HCT116 (cell line): ENCODE results near the gene HIGD1A. TPM values are rescaled to one million over a fixed set of nuclear protein-coding genes. Genes with fewer than 3 reads are reported as not detected.

Source experiments
- ATAC-seq: fragments of 200-7000 bp; cut with Tn5 transposase; 2 replicates; pipeline ENCODE4 v1.9.1; 2020; ENCODE audit warnings: mild to moderate bottlenecking, moderate library complexity
- BruUV-seq: library from RNA; stranded (reverse); fragments of 400-500 nt; replicated peaks from 2 replicates; lab custom pipeline; 2021; lab: Mats Ljungman, UMichigan
- CTCF ChIA-PET: fragments of 300-600 bp; sonication (Branson Sonifier 250); formaldehyde crosslinking; loops from one replicate; lab custom pipeline; 2021; ENCODE audit warnings: antibody characterized with exemption; lab: Charles Lee
- POLR2A ChIA-PET: fragments of 300-600, 350-600 bp; sonication (Branson Sonifier 250); formaldehyde crosslinking; loops from one replicate; lab custom pipeline; 2021; ENCODE audit warnings: antibody characterized with exemption; lab: Charles Lee
- RAD21 ChIA-PET, 2 experiments: fragments of 300-600 bp; sonication (Branson Sonifier 250); formaldehyde crosslinking; loops; one replicate each; lab custom pipeline; 2023; ENCODE audit warnings: low total read pairs in 2 of 2; ENCODE audit not compliant: uncharacterized antibody in 2 of 2, unreplicated experiment in 2 of 2, low non-redundant PET in 1 of 2; lab: Charles Lee
- DNase-seq: peaks from one replicate; pipeline ENCODE4 v3.0.0-alpha.2; 2010; ENCODE audit warnings: low read depth, low spot score
- H2AFZ ChIP-seq: fragments of 200-600 bp; shearing (Covaris generic), sonication (generic); 2 replicates; pipeline ENCODE4 v1.6.1; 2017; ENCODE audit warnings: low read depth, mixed run types, mixed read lengths, antibody characterized with exemption, low read length; ENCODE audit not compliant: poor library complexity, severe bottlenecking
- H3K27ac ChIP-seq: 2 replicates; pipeline ENCODE4 v1.5.1; 2012; ENCODE audit warnings: low read depth, low read length
- H3K27me3 ChIP-seq: fragments of 200-600 bp; sonication (generic); 2 replicates; pipeline ENCODE4 v1.6.1; 2016; ENCODE audit warnings: mixed run types, low read length, mixed read lengths; ENCODE audit not compliant: insufficient read depth
- H3K36me3 ChIP-seq, 2 experiments: fragments of 200-500 bp in 1 of 2; fragments of 200-600 bp in 1 of 2; sonication (Bioruptor generic) in 1 of 2; sonication (generic) in 1 of 2; 2 replicates each; pipeline versions ENCODE4 v1.5.1 to v1.6.1; 2014 to 2016; ENCODE audit warnings: low read length in 2 of 2, inconsistent platforms in 1 of 2, mixed read lengths in 1 of 2, mixed run types in 1 of 2; ENCODE audit not compliant: insufficient read depth in 2 of 2, control insufficient read depth in 1 of 2
- H3K4me1 ChIP-seq, 2 experiments: fragments of 200-600 bp in 1 of 2; sonication (generic) in 1 of 2; 2 replicates each; pipeline versions ENCODE4 v1.5.1 to v1.6.1; 2012 to 2017; ENCODE audit warnings: low read length in 2 of 2, inconsistent platforms in 1 of 2, mild to moderate bottlenecking in 1 of 2, mixed read lengths in 1 of 2, mixed run types in 1 of 2, moderate library complexity in 1 of 2; ENCODE audit not compliant: insufficient read depth in 2 of 2, control insufficient read depth in 1 of 2
- H3K4me2 ChIP-seq: fragments of 200-600 bp; sonication (generic); 2 replicates; pipeline ENCODE4 v1.6.1; 2017; ENCODE audit warnings: mixed run types, low read length, mixed read lengths
- H3K4me3 ChIP-seq, 2 experiments: fragments of 200-600 bp in 1 of 2; sonication (generic) in 1 of 2; replicated peaks in 1 of 2; 2 replicates each; pipeline ENCODE4 v1.5.1; 2011 to 2016; ENCODE audit warnings: low read length in 2 of 2, control low read depth in 1 of 2, low read depth in 1 of 2, mild to moderate bottlenecking in 1 of 2, mixed read lengths in 1 of 2, mixed run types in 1 of 2
- H3K79me2 ChIP-seq: fragments of 200-600 bp; sonication (generic); 2 replicates; pipeline ENCODE4 v1.6.1; 2017; ENCODE audit warnings: mild to moderate bottlenecking, mixed run types, low read length, moderate library complexity, mixed read lengths; ENCODE audit not compliant: insufficient read depth
- H3K9ac ChIP-seq: fragments of 200-600 bp; sonication (generic); 2 replicates; pipeline ENCODE4 v1.6.1; 2016; ENCODE audit warnings: low read length, mixed read lengths
- H3K9me2 ChIP-seq: fragments of 200-600 bp; sonication (generic), shearing (Covaris generic); 2 replicates; pipeline ENCODE4 v1.6.1; 2017; ENCODE audit warnings: mixed run types, mild to moderate bottlenecking, moderate library complexity; ENCODE audit not compliant: insufficient read depth
- H3K9me3 ChIP-seq, 2 experiments: fragments of 200-500 bp in 1 of 2; fragments of 200-600 bp in 1 of 2; sonication (Bioruptor generic) in 1 of 2; sonication (generic) in 1 of 2; 2 replicates each; pipeline ENCODE4 v1.6.1; 2014 to 2017; ENCODE audit warnings: low read length in 2 of 2, mixed read lengths in 2 of 2, inconsistent platforms in 1 of 2, low read depth in 1 of 2, mild to moderate bottlenecking in 1 of 2, mixed run types in 1 of 2, moderate library complexity in 1 of 2; ENCODE audit not compliant: control insufficient read depth in 1 of 2, insufficient read depth in 1 of 2
- H4K20me1 ChIP-seq: fragments of 200-600 bp; sonication (generic), shearing (Covaris generic); 2 replicates; pipeline ENCODE4 v1.6.1; 2017; ENCODE audit warnings: mixed run types, mild to moderate bottlenecking, moderate library complexity; ENCODE audit not compliant: insufficient read depth
- CEBPB ChIP-seq: IDR thresholded peaks from 2 replicates; pipeline ENCODE4 v1.6.1; 2012; ENCODE audit warnings: low read depth
- CTCF ChIP-seq, 3 experiments: fragments of 200-600 bp in 1 of 3; sonication (generic) in 1 of 3; IDR thresholded peaks in 2 of 3; conservative IDR thresholded peaks in 1 of 3; 2 replicates each; pipeline ENCODE4 v1.5.1; 2012 to 2017; ENCODE audit warnings: low read depth in 2 of 3, low read length in 2 of 3, antibody characterized with exemption in 1 of 3, borderline replicate concordance in 1 of 3, control low read depth in 1 of 3, mild to moderate bottlenecking in 1 of 3, mixed read lengths in 1 of 3, mixed run types in 1 of 3, moderate library complexity in 1 of 3; ENCODE audit not compliant: insufficient read depth in 1 of 3
- ELF1 ChIP-seq: IDR thresholded peaks from 2 replicates; pipeline ENCODE4 v1.6.1; 2012; ENCODE audit warnings: low read depth, borderline replicate concordance
- EZH2 ChIP-seq: fragments of 200-600 bp; sonication (generic); IDR thresholded peaks from 2 replicates; pipeline ENCODE4 v1.6.1; 2017; ENCODE audit warnings: antibody characterized with exemption, mixed run types
- JUND ChIP-seq: IDR thresholded peaks from 2 replicates; pipeline ENCODE4 v1.6.1; 2012
- MAX ChIP-seq: IDR thresholded peaks from 2 replicates; pipeline ENCODE4 v1.6.1; 2012
- POLR2A ChIP-seq: IDR thresholded peaks from 2 replicates; pipeline ENCODE4 v1.7.0; 2011; ENCODE audit warnings: borderline replicate concordance; ENCODE audit not compliant: insufficient read depth, insufficient read length; ENCODE audit errors: extremely low read depth
- POLR2AphosphoS5 ChIP-seq: IDR thresholded peaks from 2 replicates; pipeline ENCODE4 v1.6.1; 2011; ENCODE audit warnings: mild to moderate bottlenecking, low read depth, low read length, moderate library complexity
- SIN3A ChIP-seq: IDR thresholded peaks from 2 replicates; pipeline ENCODE4 v1.6.1; 2012; ENCODE audit warnings: low read depth
- SP1 ChIP-seq: IDR thresholded peaks from 2 replicates; pipeline ENCODE4 v1.6.1; 2012; ENCODE audit warnings: low read depth
- SRF ChIP-seq: IDR thresholded peaks from 2 replicates; pipeline ENCODE4 v1.6.1; 2012; ENCODE audit warnings: low read depth
- TCF7L2 ChIP-seq: IDR thresholded peaks from 2 replicates; pipeline ENCODE4 v1.7.0; 2011; ENCODE audit warnings: borderline replicate concordance, inconsistent platforms; ENCODE audit not compliant: insufficient read depth, insufficient read length; ENCODE audit errors: extremely low read depth
- ZFX ChIP-seq: fragments of 450-650 bp; IDR thresholded peaks from 2 replicates; pipeline ENCODE4 v1.6.1; 2017
- intact Hi-C: fragments of 100-400 bp; cut with micrococcal nuclease; formaldehyde crosslinking; loops from 2 replicates; pipeline ENCODE4 v1.10.0; 2022
- total RNA-seq: library from RNA; stranded (reverse); gene quantifications from one replicate; pipeline ENCODE4 v1.2.1, GENCODE V29; 2021; ENCODE audit not compliant: unreplicated experiment

HIGD1A gene
- total RNA-seq, 1 experiment from 2014 or later: 71.2 TPM

- no TSS peak for BruUV-seq
- intact Hi-C loops: loop anchor here (2.0 kb wide), 1 partner anchor 173 kb away; no protein-coding TSS in a partner anchor
- Histone ChIP-seq H4K20me1 (no peaks in the 10 kb centered on the region), H3K9me3 (no peaks in the 10 kb centered on the region), H3K4me2 (peak overlapping the region; percentile 59; the same call in 1 of the 2 replicates), H3K4me1 (peaks cover 0 to 22% of the 10 kb centered on the region in 2 experiments; a peak in 2 of 4 replicates), H3K36me3 (no peaks in the 10 kb centered on the region)
- ATAC-seq: no peak
- RAD21 ChIA-PET: no interaction called here
- TF ChIP-seq TCF7L2: no peak
- no peak for TF ChIP-seq SRF
- TF ChIP-seq SP1: no peak
- no peak for TF ChIP-seq EZH2
- no peak for TF ChIP-seq POLR2A
- no peak for TF ChIP-seq CEBPB
- no peak for TF ChIP-seq ELF1
- TF ChIP-seq, all 23 proteins: peak for 0
- Histone ChIP-seq H2AFZ (no peak overlapping the region), H3K79me2 (no peaks in the 10 kb centered on the region), H3K27ac (no peak overlapping the region), H3K9me2 (no peaks in the 10 kb centered on the region), H3K4me3 (no peak overlapping the region), H3K27me3 (no peaks in the 10 kb centered on the region), H3K9ac (no peak overlapping the region)
- POLR2A ChIA-PET: no interaction called here
- CTCF ChIA-PET: interaction anchor here (0.7 to 2.4 kb wide), 7 partner anchors 9 to 97 kb away, joined by 3 to 9 read pairs (median 4); no protein-coding TSS in a partner anchor
- no peak for DNase-seq
Measured at GRCh38 chr3:42745291-42745745, 59.0 kb downstream of the HIGD1A start.

GRCh38 chr3:42743204-42743995 lies 60.9 kb downstream of the HIGD1A start:
- BruUV-seq: no TSS peak
- no peak for TF ChIP-seq POLR2AphosphoS5
- no peak for TF ChIP-seq JUND
- no peak for TF ChIP-seq CEBPB
- no peak for TF ChIP-seq POLR2A
- TF ChIP-seq CTCF (IDR thresholded peaks at IDR 0.05 in 2 of 3, conservative IDR thresholded peaks at IDR 0.05 in 1 of 3; ENCODE audit: borderline replicate concordance in 1 of 3, insufficient read depth in 1 of 3, low read depth in 2 of 3, low read length in 2 of 3): no peak
- no peak for TF ChIP-seq SP1
- no peak for TF ChIP-seq SIN3A
- no peak for TF ChIP-seq EZH2
- TF ChIP-seq MAX: no peak
- no peak for TF ChIP-seq ZFX
- DNase-seq: no peak
- no peak overlapping the region for H3K9ac ChIP-seq
- intact Hi-C loops: loop anchor here (5.0 kb wide), 1 partner anchor 91 kb away; the partner anchor contains the start of gene ZBTB47
- ATAC-seq: no peak
- H3K9me3 ChIP-seq: no peaks in the 10 kb centered on the region
- no peaks in the 10 kb centered on the region for H3K79me2 ChIP-seq
- ChIA-PET POLR2A (no interaction called here), RAD21 (interaction anchor here in 1 of 2 experiments (0.7 to 1.0 kb wide), 2 partner anchors 91 to 162 kb away, joined by 3 read pairs; no protein-coding TSS in a partner anchor), CTCF (interaction anchor here (1.0 to 2.4 kb wide), 9 partner anchors 13 to 514 kb away, joined by 3 to 9 read pairs (median 4); partner anchors contain the start of gene VIPR1)
- no peaks in the 10 kb centered on the region for H3K27me3 ChIP-seq
- H3K4me2 ChIP-seq: no peak overlapping the region
- peak overlapping the region; percentile 80 for H2AFZ ChIP-seq
- no peaks in the 10 kb centered on the region for H4K20me1 ChIP-seq
- no peak overlapping the region for H3K4me3 ChIP-seq
- no peaks in the 10 kb centered on the region for H3K36me3 ChIP-seq
- no peaks in the 10 kb centered on the region for H3K9me2 ChIP-seq
- H3K4me1 ChIP-seq: peaks cover 0 to 22% of the 10 kb centered on the region in 2 experiments; a peak in 2 of 4 replicates
- no peak overlapping the region for H3K27ac ChIP-seq
